ENCODE measurements around the gene ZBTB17. TPM values are rescaled to one million over a fixed set of nuclear protein-coding genes. Genes with fewer than 3 reads are reported as not detected.

Gene ZBTB17
- total and polyA plus RNA-seq, 12 donors: 8.0 to 172 (median 33.7) TPM

GRCh38 chr1:15923241-15923640 is 52.7 kb downstream of the ZBTB17 start:
- Histone ChIP-seq H3K4me1 (replicated peaks in 1 of 2) (no peaks in the 10 kb centered on the region), H3K36me3 (replicated peaks in 1 of 2) (peaks cover 0 to 76% of the 10 kb centered on the region in 2 donors), H3K4me3 (no peak overlapping the region), H3K27me3 (no peaks in the 10 kb centered on the region), H3K9me3 (replicated peaks in 1 of 3) (no peaks in the 10 kb centered on the region), H3K27ac (no peak overlapping the region)
- intact Hi-C loops (cut with DNase I): no loop called here
- WGBS, 4 donors: 72 to 92% (median 85%) methylated on average over 2 of the region's 2 CpGs
- TF ChIP-seq CTCF (IDR thresholded peaks at IDR 0.05) (no peak), POLR2A (IDR thresholded peaks at IDR 0.05) (no peak)
- DNase-seq: no peak

GRCh38 chr1:15918962-15919715 is 56.8 kb downstream of the ZBTB17 start:
- intact Hi-C loops (cut with DNase I): no loop called here
- H3K27me3 ChIP-seq: no peaks in the 10 kb centered on the region
- H3K27ac ChIP-seq: no peak overlapping the region
- peaks cover 0 to 13% of the 10 kb centered on the region in 2 donors for H3K4me1 ChIP-seq (replicated peaks in 1 of 2)
- DNase-seq: no peak
- H3K4me3 ChIP-seq: no peak overlapping the region
- peaks cover 0 to 69% of the 10 kb centered on the region in 2 donors for H3K36me3 ChIP-seq (replicated peaks in 1 of 2)
- no peaks in the 10 kb centered on the region for H3K9me3 ChIP-seq (replicated peaks in 1 of 3)
- WGBS, 4 donors: 90 to 91% (median 91%) methylated on average over 11 of the region's 11 CpGs
- TF ChIP-seq CTCF (IDR thresholded peaks at IDR 0.05) (no peak), POLR2A (IDR thresholded peaks at IDR 0.05) (no peak)

- Histone ChIP-seq H3K9me3 (replicated peaks in 1 of 3) (no peaks in the 10 kb centered on the region), H3K4me1 (replicated peaks in 1 of 2) (peaks cover 0 to 13% of the 10 kb centered on the region in 2 donors), H3K27ac (no peak overlapping the region), H3K27me3 (no peaks in the 10 kb centered on the region), H3K4me3 (no peak overlapping the region), H3K36me3 (replicated peaks in 1 of 2) (peaks cover 0 to 65% of the 10 kb centered on the region in 2 donors)
- TF ChIP-seq POLR2A (IDR thresholded peaks at IDR 0.05) (no peak), CTCF (IDR thresholded peaks at IDR 0.05) (no peak)
- intact Hi-C loops (cut with DNase I): no loop called here
- whole genome bisulfite sequencing, 4 donors: 72 to 94% (median 90%) methylated on average over 7 of the region's 7 CpGs
- no peak for DNase-seq
These were observed 59.0 kb downstream of the ZBTB17 start for GRCh38 chr1:15916916-15917315.

- no peaks in the 10 kb centered on the region for H3K9me3 ChIP-seq (replicated peaks in 1 of 3)
- H3K36me3 ChIP-seq (replicated peaks in 1 of 2): peaks cover 0 to 65% of the 10 kb centered on the region in 2 donors
- no peak overlapping the region for H3K4me3 ChIP-seq
- intact Hi-C loops (cut with DNase I): no loop called here
- WGBS, 4 donors: 73 to 85% (median 74%) methylated on average over 4 of the region's 4 CpGs
- no peak for TF ChIP-seq CTCF (IDR thresholded peaks at IDR 0.05)
- no peak for TF ChIP-seq POLR2A (IDR thresholded peaks at IDR 0.05)
- peaks cover 0 to 13% of the 10 kb centered on the region in 2 donors for H3K4me1 ChIP-seq (replicated peaks in 1 of 2)
- no peak for DNase-seq
- H3K27ac ChIP-seq: no peak overlapping the region
- H3K27me3 ChIP-seq: no peaks in the 10 kb centered on the region
These were observed 59.5 kb downstream of the ZBTB17 start for GRCh38 chr1:15916417-15916816.
